Activated naive CD4-positive, alpha-beta T cell treated with anti-CD3 and anti-CD28 coated beads, Interleukin-2, amount 50 U/mL, for 72 hours (primary cell): ENCODE measurements around the gene RHOT2. TPM values are rescaled to one million over a fixed set of nuclear protein-coding genes. Genes with fewer than 3 reads are reported as not detected.
A peak's percentile ranks its signal among the peaks of the same experiment; 100 is the strongest.

Source experiments
- ATAC-seq, 2 donors: fragments of 150-1000 bp; cut with Tn5 transposase; 2 replicates each; pipeline ENCODE4 v1.10.0; 2021; ENCODE audit warnings: mild to moderate bottlenecking in 2 of 2, moderate library complexity in 2 of 2
- DNase-seq, 2 donors: peaks; one replicate each; pipeline ENCODE4 v3.0.0; 2021 to 2022; ENCODE audit warnings: low spot score in 2 of 2
- H3K27ac Mint-ChIP-seq, 2 donors: one replicate each; pipeline ENCODE4 v1.8.0; 2022; ENCODE audit warnings: mild to moderate bottlenecking in 2 of 2, mixed read lengths in 2 of 2
- H3K36me3 Mint-ChIP-seq, 2 donors: one replicate each; pipeline ENCODE4 v1.8.0; 2022; ENCODE audit warnings: mixed read lengths in 2 of 2
- H3K9me3 Mint-ChIP-seq, 2 donors: one replicate each; pipeline ENCODE4 v1.8.0; 2022; ENCODE audit warnings: mixed read lengths in 2 of 2
- total RNA-seq, 2 donors: library from RNA; stranded (reverse); gene quantifications; one replicate each; pipeline ENCODE4 v1.2.3, GENCODE V29; 2022

Gene RHOT2
- total RNA-seq, 2 donors from 2014 or later: 112 to 118 TPM

- Mint-ChIP-seq H3K27ac (no peak overlapping the region), H3K36me3 (peaks cover 0 to 5% of the 10 kb centered on the region in 2 donors), H3K9me3 (no peaks in the 10 kb centered on the region)
- ATAC-seq (peak in 1 of 2 donors; percentile 2), DNase-seq (no peak)
Measured at GRCh38 chr16:694863-695354, 27.0 kb downstream of the RHOT2 start.

GRCh38 chr16:695355-696089, 27.6 kb downstream of the RHOT2 start:
- DNase-seq (peak; percentile 82 to 83), ATAC-seq (peak; percentile 82 to 85)
- no peaks in the 10 kb centered on the region for H3K9me3 Mint-ChIP-seq
- peak overlapping the region in 1 of 2 donors; percentile 22 for H3K27ac Mint-ChIP-seq
- H3K36me3 Mint-ChIP-seq: peaks cover 0 to 5% of the 10 kb centered on the region in 2 donors

GRCh38 chr16:698911-699671, 31.2 kb downstream of the RHOT2 start:
- Mint-ChIP-seq H3K27ac (no peak overlapping the region), H3K36me3 (peaks cover 0 to 5% of the 10 kb centered on the region in 2 donors), H3K9me3 (no peaks in the 10 kb centered on the region)
- no peak for ATAC-seq
- no peak for DNase-seq

- Mint-ChIP-seq H3K27ac (no peak overlapping the region), H3K9me3 (no peaks in the 10 kb centered on the region), H3K36me3 (no peaks in the 10 kb centered on the region)
- DNase-seq (peak in 1 of 2 donors; percentile 67), ATAC-seq (peak in 1 of 2 donors; percentile 43)
Measured at GRCh38 chr16:700684-701584, 33.0 kb downstream of the RHOT2 start.

GRCh38 chr16:702341-702740, 34.4 kb downstream of the RHOT2 start:
- no peak for ATAC-seq
- Mint-ChIP-seq H3K36me3 (no peaks in the 10 kb centered on the region), H3K9me3 (no peaks in the 10 kb centered on the region), H3K27ac (no peak overlapping the region)
- DNase-seq: no peak

GRCh38 chr16:703406-703805, 35.5 kb downstream of the RHOT2 start:
- Mint-ChIP-seq H3K36me3 (no peaks in the 10 kb centered on the region), H3K9me3 (no peaks in the 10 kb centered on the region), H3K27ac (no peak overlapping the region)
- no peak for DNase-seq
- ATAC-seq: no peak

GRCh38 chr16:704047-704446, 36.1 kb downstream of the RHOT2 start:
- Mint-ChIP-seq H3K27ac (no peak overlapping the region), H3K36me3 (no peaks in the 10 kb centered on the region), H3K9me3 (no peaks in the 10 kb centered on the region)
- DNase-seq (no peak), ATAC-seq (no peak)

- DNase-seq (no peak), ATAC-seq (no peak)
- Mint-ChIP-seq H3K36me3 (no peaks in the 10 kb centered on the region), H3K27ac (no peak overlapping the region), H3K9me3 (no peaks in the 10 kb centered on the region)
Measured at GRCh38 chr16:704552-705380, 36.8 kb downstream of the RHOT2 start.

GRCh38 chr16:705431-706188, 37.7 kb downstream of the RHOT2 start, which contains the start of gene FBXL16:
Gene FBXL16 (minus strand): TSS chr16:705801. CDS start chr16:697405, 8,396 bp downstream.
- Mint-ChIP-seq H3K27ac (no peak within 1 kb of the TSS), H3K36me3 (no peaks in the 10 kb centered on the region), H3K9me3 (no peaks in the 10 kb centered on the region)
- no peak for ATAC-seq
- DNase-seq: no peak

GRCh38 chr16:706189-707061, 38.5 kb downstream of the RHOT2 start:
- ATAC-seq: no peak

GRCh38 chr16:707062-707538, 39.2 kb downstream of the RHOT2 start:
- ATAC-seq (no peak), DNase-seq (no peak)
- H3K9me3 Mint-ChIP-seq: no peaks in the 10 kb centered on the region
- no peak overlapping the region for H3K27ac Mint-ChIP-seq
- no peaks in the 10 kb centered on the region for H3K36me3 Mint-ChIP-seq

More at GRCh38 chr16:706189-707061, 38.5 kb downstream of the RHOT2 start:
- no peak for DNase-seq
- Mint-ChIP-seq H3K27ac (no peak overlapping the region), H3K9me3 (no peaks in the 10 kb centered on the region), H3K36me3 (no peaks in the 10 kb centered on the region)

GRCh38 chr16:708019-708418, 40.1 kb downstream of the RHOT2 start:
- ATAC-seq: no peak

GRCh38 chr16:708959-709358, 41.0 kb downstream of the RHOT2 start:
- Mint-ChIP-seq H3K9me3 (no peaks in the 10 kb centered on the region), H3K27ac (no peak overlapping the region), H3K36me3 (no peaks in the 10 kb centered on the region)
- DNase-seq: no peak
- ATAC-seq: no peak

More at GRCh38 chr16:708019-708418, 40.1 kb downstream of the RHOT2 start:
- no peak for DNase-seq
- no peak overlapping the region for H3K27ac Mint-ChIP-seq
- H3K36me3 Mint-ChIP-seq: no peaks in the 10 kb centered on the region
- no peaks in the 10 kb centered on the region for H3K9me3 Mint-ChIP-seq
